A673 (cell line): ENCODE results near the gene PTH1R. TPM values are rescaled to one million over a fixed set of nuclear protein-coding genes. Genes with fewer than 3 reads are reported as not detected.

Source experiments
- BruUV-seq: library from RNA; stranded (reverse); fragments of 400-500 nt; replicated peaks from 2 replicates; lab custom pipeline; 2021; lab: Mats Ljungman, UMichigan
- CTCF ChIA-PET: fragments of 300-600 bp; sonication (Branson Sonifier 250); formaldehyde crosslinking; loops from one replicate; lab custom pipeline; 2022; ENCODE audit warnings: antibody characterized with exemption; lab: Charles Lee
- POLR2A ChIA-PET: fragments of 300-600 bp; sonication (Branson Sonifier 250); formaldehyde crosslinking; loops from one replicate; lab custom pipeline; 2022; ENCODE audit warnings: antibody characterized with exemption; ENCODE audit not compliant: low non-redundant PET; lab: Charles Lee
- DNase-seq: peaks from one replicate; pipeline ENCODE4 v3.0.0-alpha.2; 2015; ENCODE audit warnings: low spot score
- H3K27ac ChIP-seq: fragments of 200-600 bp; sonication (generic); 2 replicates; pipeline ENCODE4 v1.5.1; 2016; ENCODE audit warnings: mixed run types, low read depth, mild to moderate bottlenecking, mixed read lengths, antibody characterized with exemption, low read length; ENCODE audit not compliant: poor library complexity, severe bottlenecking
- H3K27me3 ChIP-seq: fragments of 200-600 bp; sonication (generic); replicated peaks from 2 replicates; pipeline ENCODE4 v1.6.1; 2017; ENCODE audit warnings: mixed run types, low read depth, mild to moderate bottlenecking, mixed read lengths, antibody characterized with exemption, low read length; ENCODE audit not compliant: insufficient read depth, poor library complexity
- H3K36me3 ChIP-seq: fragments of 200-600 bp; sonication (generic); 2 replicates; pipeline ENCODE4 v1.6.1; 2016; ENCODE audit warnings: mixed run types, mild to moderate bottlenecking, mixed read lengths, antibody characterized with exemption, low read length; ENCODE audit not compliant: insufficient read depth, poor library complexity, severe bottlenecking
- H3K4me1 ChIP-seq: fragments of 200-600 bp; sonication (generic); 2 replicates; pipeline ENCODE4 v1.6.1; 2017; ENCODE audit warnings: mixed run types, mild to moderate bottlenecking, mixed read lengths, antibody characterized with exemption, low read length; ENCODE audit not compliant: insufficient read depth, poor library complexity, severe bottlenecking
- H3K4me3 ChIP-seq: fragments of 200-600 bp; sonication (generic); 2 replicates; pipeline ENCODE4 v1.5.1; 2016; ENCODE audit warnings: low read depth, mixed run types, mild to moderate bottlenecking, mixed read lengths, low read length; ENCODE audit not compliant: poor library complexity, severe bottlenecking
- H3K9me3 ChIP-seq: fragments of 200-600 bp; sonication (generic); 2 replicates; pipeline ENCODE4 v1.6.1; 2016; ENCODE audit warnings: mixed run types, low read depth, mild to moderate bottlenecking, mixed read lengths, antibody characterized with exemption, low read length; ENCODE audit not compliant: poor library complexity, severe bottlenecking
- EZH2 ChIP-seq: fragments of 200-600 bp; sonication (generic); IDR thresholded peaks from 2 replicates; pipeline ENCODE4 v1.6.1; 2017; ENCODE audit warnings: borderline replicate concordance, low read depth, mild to moderate bottlenecking, mixed read lengths, antibody characterized with exemption, low read length; ENCODE audit not compliant: poor library complexity, severe bottlenecking
- intact Hi-C: fragments of 100-400 bp; cut with micrococcal nuclease; formaldehyde crosslinking; loops from one replicate; pipeline ENCODE4 v1.10.0; 2022; ENCODE audit not compliant: unreplicated experiment
- total RNA-seq: library from RNA; stranded (reverse); gene quantifications from 2 replicates; pipeline ENCODE4 v1.2.3, GENCODE V29; 2021
- TF ChIP-seq, protein P1 (sequence below): fragments of 300-800, 200-600 bp; sonication (generic); conservative IDR thresholded peaks from 2 replicates; pipeline ENCODE4 v1.5.1; 2017; ENCODE audit warnings: low read depth, mild to moderate bottlenecking, antibody characterized with exemption, low read length, moderate library complexity, mixed read lengths

PTH1R gene
- total RNA-seq, 1 experiment from 2014 or later: 1.2 TPM

DNA sequence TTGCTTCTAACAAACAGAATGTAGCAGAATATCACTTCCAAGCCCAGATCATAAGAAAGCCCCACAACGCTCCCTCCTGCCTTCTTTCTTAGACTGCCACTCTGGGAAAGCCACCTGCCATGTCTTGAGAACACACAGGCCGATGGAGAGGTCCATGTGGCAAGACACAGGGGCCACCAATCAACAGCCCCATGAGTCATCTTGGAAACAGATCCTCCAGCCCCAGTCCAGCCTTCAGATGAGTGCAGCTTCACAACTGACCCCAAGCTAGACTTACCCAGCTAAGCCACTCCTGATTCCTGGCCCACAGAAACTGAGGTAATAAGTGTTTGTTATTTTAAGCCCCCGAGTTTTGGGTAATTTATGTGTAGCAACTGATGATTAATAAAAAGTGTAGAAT, 39.7 kb downstream of the PTH1R start:
- ChIA-PET POLR2A (no interaction called here), CTCF (no interaction called here)
- Histone ChIP-seq H3K27ac (no peak overlapping the region), H3K27me3 (no peaks in the 10 kb centered on the region), H3K36me3 (peaks cover 24% of the 10 kb centered on the region), H3K4me3 (no peak overlapping the region), H3K9me3 (no peaks in the 10 kb centered on the region), H3K4me1 (peaks cover 8% of the 10 kb centered on the region)
- intact Hi-C loops: no loop called here
- TF ChIP-seq, protein P1, sequence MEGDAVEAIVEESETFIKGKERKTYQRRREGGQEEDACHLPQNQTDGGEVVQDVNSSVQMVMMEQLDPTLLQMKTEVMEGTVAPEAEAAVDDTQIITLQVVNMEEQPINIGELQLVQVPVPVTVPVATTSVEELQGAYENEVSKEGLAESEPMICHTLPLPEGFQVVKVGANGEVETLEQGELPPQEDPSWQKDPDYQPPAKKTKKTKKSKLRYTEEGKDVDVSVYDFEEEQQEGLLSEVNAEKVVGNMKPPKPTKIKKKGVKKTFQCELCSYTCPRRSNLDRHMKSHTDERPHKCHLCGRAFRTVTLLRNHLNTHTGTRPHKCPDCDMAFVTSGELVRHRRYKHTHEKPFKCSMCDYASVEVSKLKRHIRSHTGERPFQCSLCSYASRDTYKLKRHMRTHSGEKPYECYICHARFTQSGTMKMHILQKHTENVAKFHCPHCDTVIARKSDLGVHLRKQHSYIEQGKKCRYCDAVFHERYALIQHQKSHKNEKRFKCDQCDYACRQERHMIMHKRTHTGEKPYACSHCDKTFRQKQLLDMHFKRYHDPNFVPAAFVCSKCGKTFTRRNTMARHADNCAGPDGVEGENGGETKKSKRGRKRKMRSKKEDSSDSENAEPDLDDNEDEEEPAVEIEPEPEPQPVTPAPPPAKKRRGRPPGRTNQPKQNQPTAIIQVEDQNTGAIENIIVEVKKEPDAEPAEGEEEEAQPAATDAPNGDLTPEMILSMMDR: no peak
- no peak for TF ChIP-seq EZH2
- no TSS peak for BruUV-seq
- no peak for DNase-seq

DNA sequence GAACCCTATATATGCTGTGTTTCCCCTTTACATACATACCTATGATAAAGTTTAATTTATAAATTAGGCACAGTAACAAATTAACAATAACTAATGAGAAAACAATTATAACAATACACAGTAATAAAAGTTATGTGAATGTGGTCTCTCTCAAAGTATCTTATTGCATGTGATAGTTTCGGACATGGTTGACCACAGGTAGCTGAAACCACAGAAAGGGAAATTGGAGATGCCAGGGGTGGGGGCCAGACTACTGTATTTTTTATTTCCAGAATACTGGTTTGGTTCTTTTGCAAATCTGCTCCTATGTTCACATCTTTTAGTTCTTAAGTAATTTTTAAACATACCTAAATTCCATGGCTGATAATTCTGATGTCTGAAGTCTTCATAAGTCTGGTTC, 40.7 kb downstream of the PTH1R start:
- intact Hi-C loops: no loop called here
- Histone ChIP-seq H3K27me3 (no peaks in the 10 kb centered on the region), H3K36me3 (peaks cover 26% of the 10 kb centered on the region), H3K4me1 (peaks cover 8% of the 10 kb centered on the region), H3K27ac (no peak overlapping the region), H3K9me3 (no peaks in the 10 kb centered on the region), H3K4me3 (no peak overlapping the region)
- ChIA-PET CTCF (no interaction called here), POLR2A (interaction anchor here (0.6 kb wide), 1 partner anchor 272 kb away, joined by 4 read pairs; no protein-coding TSS in a partner anchor)
- DNase-seq: no peak
- no peak for TF ChIP-seq EZH2
- TF ChIP-seq, protein P1: no peak
- no TSS peak for BruUV-seq

DNA sequence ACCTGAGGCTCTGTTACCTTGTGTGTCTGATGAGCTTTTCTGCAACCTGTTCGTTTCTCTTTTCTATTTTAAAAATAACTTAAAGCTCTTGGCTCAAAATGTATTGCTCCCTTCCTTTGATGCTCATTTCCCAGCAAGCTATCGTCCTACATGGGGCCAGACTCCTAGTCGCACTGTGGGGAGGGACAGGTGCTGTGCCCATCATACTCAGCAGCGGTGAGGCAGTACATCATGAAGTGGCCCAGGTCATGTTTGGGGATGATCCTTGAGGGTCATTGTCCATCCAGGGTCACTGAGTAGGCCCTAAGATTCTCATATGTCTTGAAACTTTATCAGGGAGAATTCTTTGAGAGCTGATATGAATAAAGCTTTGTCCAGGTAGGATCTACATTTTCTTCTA, 41.1 kb downstream of the PTH1R start:
- Histone ChIP-seq H3K27ac (no peak overlapping the region), H3K9me3 (no peaks in the 10 kb centered on the region), H3K36me3 (peaks cover 28% of the 10 kb centered on the region), H3K4me1 (peaks cover 7% of the 10 kb centered on the region), H3K4me3 (no peak overlapping the region), H3K27me3 (no peaks in the 10 kb centered on the region)
- CTCF ChIA-PET: no interaction called here
- DNase-seq: no peak
- BruUV-seq: no TSS peak
- intact Hi-C loops: no loop called here
- TF ChIP-seq, protein P1: no peak
- TF ChIP-seq EZH2: no peak
- POLR2A ChIA-PET: interaction anchor here (0.6 kb wide), 1 partner anchor 272 kb away, joined by 4 read pairs; no protein-coding TSS in a partner anchor
